ENCODE data around the gene RASL11B.

Gene RASL11B

GRCh38 chr4:52891743-52892142 is 29.6 kb downstream of the RASL11B start:
- TF ChIP-seq ZFX (IDR thresholded peaks at IDR 0.05; ENCODE audit: borderline replicate concordance), result no peak
- TF ChIP-seq CTCF (IDR thresholded peaks at IDR 0.05), result no peak
- H3K27ac ChIP-seq, result no peak overlapping the region

DNA sequence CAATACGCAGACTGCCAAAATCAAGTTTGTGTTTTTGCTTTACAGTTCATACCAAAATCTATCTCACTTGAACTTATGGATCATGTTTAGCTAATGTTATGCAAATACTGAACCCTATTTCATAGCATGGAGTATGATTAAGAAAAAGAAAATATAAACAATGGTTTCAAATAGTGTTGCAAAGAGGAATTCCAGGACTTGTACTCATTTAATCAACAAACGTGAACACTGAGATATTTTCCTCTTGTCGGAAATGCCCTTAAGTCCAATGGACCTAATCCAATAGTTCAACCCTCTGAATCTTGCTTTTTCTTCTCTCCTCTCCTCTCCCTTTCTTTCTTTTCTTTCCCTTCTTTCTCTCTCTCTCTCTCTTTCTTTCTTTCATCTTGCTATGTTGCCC is 30.8 kb downstream of the RASL11B start:
- TF ChIP-seq ZFX (IDR thresholded peaks at IDR 0.05; ENCODE audit: borderline replicate concordance), result no peak
- TF ChIP-seq CTCF (IDR thresholded peaks at IDR 0.05), result no peak
- H3K27ac ChIP-seq, result no peak overlapping the region

- H3K27ac ChIP-seq, result no peak overlapping the region
- TF ChIP-seq CTCF (IDR thresholded peaks at IDR 0.05), result no peak
- TF ChIP-seq ZFX (IDR thresholded peaks at IDR 0.05; ENCODE audit: borderline replicate concordance), result no peak
Measured at GRCh38 chr4:52894443-52894842, 32.3 kb downstream of the RASL11B start.

DNA sequence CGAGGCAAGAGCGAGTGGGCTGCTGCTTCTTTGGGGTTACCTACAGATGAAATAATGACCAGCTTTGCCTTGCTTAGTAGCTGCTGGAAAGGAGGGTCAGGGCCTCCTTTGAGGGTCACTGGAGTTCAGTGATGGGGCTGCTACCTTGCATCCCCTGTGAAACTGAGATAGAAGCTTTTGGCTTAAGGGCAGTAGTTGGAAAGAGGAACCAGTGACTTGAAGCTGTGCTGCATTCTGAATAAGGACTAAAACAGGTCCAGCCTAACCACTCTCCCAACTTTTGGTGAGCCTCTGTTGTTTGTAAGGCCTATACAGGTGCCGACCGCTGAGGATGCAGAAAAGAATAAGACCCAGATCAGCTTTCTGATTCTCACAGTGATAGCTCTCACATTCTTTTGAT is 41.2 kb downstream of the RASL11B start:
- no peak for TF ChIP-seq CTCF (IDR thresholded peaks at IDR 0.05)
- no peak for TF ChIP-seq ZFX (IDR thresholded peaks at IDR 0.05; ENCODE audit: borderline replicate concordance)
- H3K27ac ChIP-seq, result no peak overlapping the region

DNA sequence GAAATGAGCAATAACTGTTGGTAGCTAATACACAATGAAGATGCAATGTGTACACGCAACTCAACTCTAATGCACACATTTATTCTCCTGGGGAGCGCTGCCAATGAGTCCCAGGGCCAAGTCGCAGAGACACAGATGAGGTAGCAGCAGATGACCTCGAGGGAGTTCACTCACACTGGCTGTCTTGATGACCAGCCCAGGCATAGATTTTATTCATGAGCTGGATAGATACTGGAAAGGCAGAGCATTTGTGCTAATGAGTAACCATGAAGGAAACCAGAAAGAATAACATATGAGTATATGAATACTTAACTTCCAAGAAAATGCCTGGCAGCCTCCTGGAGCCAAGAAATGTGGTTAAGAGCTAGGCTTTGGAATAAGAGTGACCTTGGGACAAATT is 42.3 kb downstream of the RASL11B start:
- H3K27ac ChIP-seq, result no peak overlapping the region
- TF ChIP-seq ZFX (IDR thresholded peaks at IDR 0.05; ENCODE audit: borderline replicate concordance), result no peak
- TF ChIP-seq CTCF (IDR thresholded peaks at IDR 0.05), result no peak

DNA sequence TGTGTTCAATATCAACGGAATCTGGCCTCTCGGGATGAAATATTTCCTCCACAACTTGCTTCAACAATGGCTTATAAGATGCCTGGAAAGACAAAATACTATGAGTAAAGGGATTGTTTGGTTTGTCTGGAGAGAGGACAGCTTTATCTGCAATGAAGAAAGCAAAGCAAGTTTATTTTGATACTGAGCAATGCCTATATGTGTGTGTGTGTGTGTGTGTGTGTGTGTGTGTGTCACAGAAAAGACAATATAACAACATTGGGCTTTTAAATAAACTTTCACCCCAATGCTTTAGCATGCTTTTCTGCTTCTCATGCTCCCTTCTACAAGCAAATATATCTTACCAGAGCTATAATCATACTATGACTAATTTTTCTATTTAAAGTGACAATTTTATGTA is 45.4 kb downstream of the RASL11B start:
- H3K27ac ChIP-seq, result no peak overlapping the region
- TF ChIP-seq CTCF (IDR thresholded peaks at IDR 0.05) (no peak), ZFX (IDR thresholded peaks at IDR 0.05; ENCODE audit: borderline replicate concordance) (no peak)

DNA sequence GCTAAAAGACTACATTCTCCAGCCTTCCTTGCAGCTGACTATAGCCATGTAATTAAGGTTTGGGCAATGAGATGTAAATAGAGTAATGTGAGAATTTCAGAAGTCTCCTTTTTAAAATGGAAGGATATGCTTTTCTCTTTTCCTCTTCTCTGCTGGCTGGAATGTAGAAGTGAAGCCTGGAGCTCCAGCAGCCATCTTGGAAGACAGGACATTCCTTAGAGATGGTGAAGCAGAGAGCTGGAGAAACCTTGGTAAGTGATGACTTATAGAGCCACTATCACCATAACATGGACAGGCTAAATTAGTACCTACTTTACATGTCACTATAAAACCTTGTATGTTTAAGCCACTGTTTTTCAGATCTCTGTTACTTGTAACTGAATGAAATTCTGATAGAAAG is 48.0 kb downstream of the RASL11B start:
- TF ChIP-seq CTCF (IDR thresholded peaks at IDR 0.05), result no peak
- TF ChIP-seq ZFX (IDR thresholded peaks at IDR 0.05; ENCODE audit: borderline replicate concordance), result no peak
- no peak overlapping the region for H3K27ac ChIP-seq
